RPMI7951 (cell line): ENCODE measurements around the gene TESK1. TPM values are rescaled to one million over a fixed set of nuclear protein-coding genes. Genes with fewer than 3 reads are reported as not detected.
A peak's percentile ranks its signal among the peaks of the same experiment; 100 is the strongest.

Experiments used
- DNase-seq: peaks from one replicate; pipeline ENCODE4 v3.0.0-alpha.2; 2012; ENCODE audit warnings: low read depth
- total RNA-seq: library from RNA; depleted of rRNA; stranded (reverse); fragments of >200 nt; shearing (Covaris generic); gene quantifications from 2 replicates; pipeline ENCODE4 v1.2.3, GENCODE V29; 2014; rRNA removed

Gene TESK1
- 4.0 and 5.5 TPM in 2 replicates for total RNA-seq

- peak; percentile 56 for DNase-seq
These were observed at the start of gene TESK1 for GRCh38 chr9:35604578-35605350. TSS of gene TESK1 (plus strand) at chr9:35605262. CDS start at chr9:35605620, 358 bp downstream.

- DNase-seq = no peak
These were observed 49.2 kb upstream of the TESK1 start for GRCh38 chr9:35555881-35556280.

GRCh38 chr9:35556776-35557175 is 48.3 kb upstream of the TESK1 start:
- DNase-seq = no peak

GRCh38 chr9:35557320-35557719 is 47.7 kb upstream of the TESK1 start:
- DNase-seq = no peak

GRCh38 chr9:35558185-35558584 is 46.9 kb upstream of the TESK1 start:
- no peak for DNase-seq

GRCh38 chr9:35559792-35560530 is 45.1 kb upstream of the TESK1 start:
- no peak for DNase-seq

- DNase-seq = no peak
These were observed 44.3 kb upstream of the TESK1 start for GRCh38 chr9:35560625-35561337.

- no peak for DNase-seq
These were observed 43.4 kb upstream of the TESK1 start for GRCh38 chr9:35561468-35562261.

GRCh38 chr9:35562895-35563780 is 41.9 kb upstream of the TESK1 start:
- DNase-seq = no peak

- DNase-seq = no peak
These were observed 41.3 kb upstream of the TESK1 start for GRCh38 chr9:35563791-35564197.

- no peak for DNase-seq
These were observed 40.4 kb upstream of the TESK1 start for GRCh38 chr9:35564658-35565061.

GRCh38 chr9:35566417-35566816 is 38.6 kb upstream of the TESK1 start:
- DNase-seq = peak; percentile 32

GRCh38 chr9:35568196-35568595 is 36.9 kb upstream of the TESK1 start:
- DNase-seq = no peak

- no peak for DNase-seq
These were observed 35.9 kb upstream of the TESK1 start for GRCh38 chr9:35569206-35569605.

GRCh38 chr9:35570709-35571504 is 34.2 kb upstream of the TESK1 start:
- no peak for DNase-seq

- DNase-seq = no peak
These were observed 30.4 kb upstream of the TESK1 start for GRCh38 chr9:35574578-35575122.

- no peak for DNase-seq
These were observed 29.6 kb upstream of the TESK1 start for GRCh38 chr9:35575478-35575877.

GRCh38 chr9:35577486-35577885 is 27.6 kb upstream of the TESK1 start:
- DNase-seq = no peak

- no peak for DNase-seq
These were observed 25.9 kb upstream of the TESK1 start for GRCh38 chr9:35579130-35579529.
